WI38 (cell line): ENCODE measurements around the gene MAGI1.

Experiments
- H3K4me3 ChIP-seq: 2 replicates; pipeline ENCODE4 v1.5.1; 2011; ENCODE audit warnings: low read depth, mild to moderate bottlenecking, control low read depth, low read length
- CTCF ChIP-seq: IDR thresholded peaks from 2 replicates; pipeline ENCODE4 v1.5.1; 2012; ENCODE audit warnings: low read depth, mild to moderate bottlenecking, control low read depth, low read length

The MAGI1 gene

GRCh38 chr3:65638301-65638700 lies 400.4 kb downstream of the MAGI1 start:
- no peak for TF ChIP-seq CTCF
- no peak overlapping the region for H3K4me3 ChIP-seq

GRCh38 chr3:65636326-65636725 lies 402.4 kb downstream of the MAGI1 start:
- H3K4me3 ChIP-seq, result no peak overlapping the region
- no peak for TF ChIP-seq CTCF

- no peak for TF ChIP-seq CTCF
- no peak overlapping the region for H3K4me3 ChIP-seq
Observed at GRCh38 chr3:65635657-65636056, 403.1 kb downstream of the MAGI1 start.

GRCh38 chr3:65633018-65633638 lies 405.6 kb downstream of the MAGI1 start:
- no peak for TF ChIP-seq CTCF
- H3K4me3 ChIP-seq, result no peak overlapping the region

DNA sequence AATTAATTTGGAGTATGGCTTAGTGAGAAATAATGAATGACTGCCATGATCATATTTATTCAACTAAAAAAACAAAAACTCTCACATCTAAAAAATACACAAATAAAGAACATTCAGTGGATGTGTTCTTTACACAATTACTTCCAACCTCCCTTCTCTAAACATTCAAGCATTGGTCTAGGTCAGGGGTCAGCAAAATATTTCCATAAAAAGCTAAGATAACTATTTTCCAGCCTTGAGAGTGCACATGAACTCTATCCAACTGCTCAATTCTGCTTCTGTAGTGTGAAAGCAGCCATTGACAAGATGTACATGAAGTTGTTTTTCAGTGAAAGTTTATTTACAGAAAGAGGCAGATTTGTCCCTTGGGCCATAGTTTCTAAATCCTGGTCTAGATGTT lies 406.3 kb downstream of the MAGI1 start:
- H3K4me3 ChIP-seq, result no peak overlapping the region
- no peak for TF ChIP-seq CTCF

DNA sequence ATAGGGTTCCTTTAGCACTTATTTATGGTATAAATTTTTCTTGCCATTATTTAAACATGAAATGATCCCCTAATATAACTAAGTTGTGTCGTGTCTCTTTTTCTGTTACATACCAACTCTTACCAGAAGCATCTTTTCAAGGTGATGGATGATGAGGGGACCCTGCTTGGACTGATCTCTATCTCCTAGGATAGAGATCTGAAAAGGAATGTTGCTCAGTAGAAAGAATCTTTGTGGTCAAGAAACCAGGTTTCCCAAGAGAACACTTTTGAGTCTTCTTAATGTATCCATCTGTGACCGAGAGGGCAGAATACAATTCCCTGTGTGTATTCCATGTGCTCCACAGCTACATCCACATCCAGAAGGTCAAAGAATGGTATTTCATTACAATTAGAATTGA lies 409.7 kb downstream of the MAGI1 start:
- H3K4me3 ChIP-seq, result no peak overlapping the region
- TF ChIP-seq CTCF, result no peak

DNA sequence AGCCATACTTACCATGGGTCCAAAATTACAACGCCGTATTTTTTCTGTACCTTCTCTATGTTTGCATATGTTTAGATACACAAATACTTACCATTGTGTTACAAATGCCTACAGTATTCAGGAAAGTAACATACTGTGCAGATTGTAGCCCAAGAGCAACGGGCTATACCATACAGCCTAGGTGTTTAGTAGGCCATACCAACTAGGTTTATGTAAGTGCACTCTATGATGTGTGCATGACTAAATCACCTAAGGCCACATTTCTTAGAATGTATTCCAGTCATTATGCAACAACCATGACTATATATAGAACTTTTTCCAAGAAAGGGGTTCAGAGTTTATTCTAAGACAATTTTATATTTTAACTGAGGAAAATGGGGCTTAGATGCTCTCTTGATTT lies 411.7 kb downstream of the MAGI1 start:
- H3K4me3 ChIP-seq, result no peak overlapping the region
- no peak for TF ChIP-seq CTCF
